ENCODE measurements around the gene DZIP1L.

Gene DZIP1L

GRCh38 chr3:138016065-138016464 lies 99.3 kb downstream of the DZIP1L start:
- DNase-seq (ENCODE audit: low read depth in 2 of 2), result no peak
- no peak for TF ChIP-seq CTCF (IDR thresholded peaks at IDR 0.05; ENCODE audit: low read depth, low read length)
- no peak overlapping the region for H3K4me3 ChIP-seq (replicated peaks in 1 of 2; ENCODE audit: low read depth in 2 of 2, low read length in 2 of 2)

- DNase-seq (ENCODE audit: low read depth in 2 of 2), result no peak
Observed at GRCh38 chr3:138012526-138012925, 102.9 kb downstream of the DZIP1L start.

More at GRCh38 chr3:138012526-138012925, 102.9 kb downstream of the DZIP1L start:
- no peak overlapping the region for H3K4me3 ChIP-seq (replicated peaks in 1 of 2; ENCODE audit: low read depth in 2 of 2, low read length in 2 of 2)
- no peak for TF ChIP-seq CTCF (IDR thresholded peaks at IDR 0.05; ENCODE audit: low read depth, low read length)

Data from cardiac fibroblast (primary cell).